OCI-M2 (cell line): ENCODE results near the gene GPATCH2L.

Experiments
- DNase-seq: peaks from one replicate; lab custom pipeline; 2025; ENCODE audit not compliant: unreplicated experiment; lab: John Stamatoyannopoulos, UW

Gene GPATCH2L

GRCh38 chr14:76151398-76152332 is at the start of gene GPATCH2L:
GPATCH2L (plus strand) TSS chr14:76151922; CDS start chr14:76154364, 2,442 bp downstream.
- peak; percentile 71 for DNase-seq

GRCh38 chr14:76104802-76105355 is 46.8 kb upstream of the GPATCH2L start:
- no peak for DNase-seq

GRCh38 chr14:76106188-76106587 is 45.5 kb upstream of the GPATCH2L start:
- DNase-seq, result no peak

- DNase-seq, result no peak
These were observed 42.4 kb upstream of the GPATCH2L start for GRCh38 chr14:76109087-76109880.

- no peak for DNase-seq
These were observed 38.7 kb upstream of the GPATCH2L start for GRCh38 chr14:76112889-76113624.

GRCh38 chr14:76113691-76114090 is 38.0 kb upstream of the GPATCH2L start:
- no peak for DNase-seq

- DNase-seq, result no peak
These were observed 36.7 kb upstream of the GPATCH2L start for GRCh38 chr14:76115010-76115422.

GRCh38 chr14:76117789-76118484 is 33.8 kb upstream of the GPATCH2L start:
- no peak for DNase-seq

GRCh38 chr14:76118594-76118993 is 33.1 kb upstream of the GPATCH2L start:
- no peak for DNase-seq

- no peak for DNase-seq
These were observed 30.5 kb upstream of the GPATCH2L start for GRCh38 chr14:76121089-76121748.

- DNase-seq, result no peak
These were observed 28.1 kb upstream of the GPATCH2L start for GRCh38 chr14:76123426-76124225.

- no peak for DNase-seq
These were observed 26.2 kb upstream of the GPATCH2L start for GRCh38 chr14:76125511-76125910.

- DNase-seq, result no peak
These were observed 25.6 kb upstream of the GPATCH2L start for GRCh38 chr14:76126076-76126475.

GRCh38 chr14:76129851-76130576 is 21.7 kb upstream of the GPATCH2L start:
- no peak for DNase-seq

GRCh38 chr14:76131071-76131965 is 20.4 kb upstream of the GPATCH2L start:
- no peak for DNase-seq

- no peak for DNase-seq
These were observed 18.6 kb upstream of the GPATCH2L start for GRCh38 chr14:76133103-76133502.

- no peak for DNase-seq
These were observed 17.5 kb upstream of the GPATCH2L start for GRCh38 chr14:76134231-76134630.
